ENCODE data around the gene CGB2. TPM values are rescaled to one million over a fixed set of nuclear protein-coding genes. Genes with fewer than 3 reads are reported as not detected.

CGB2 gene
- total and polyA plus RNA-seq, 2 of the 4 experiments (the other 2 are of a cell fraction), result not detected

GRCh38 chr19:48999481-49000325, 32.0 kb upstream of the CGB2 start:
- peak; percentile 67 for DNase-seq
- CTCF ChIA-PET, result interaction anchor here (0.5 to 1.9 kb wide), 8 partner anchors 8 to 98 kb away, joined by 3 to 7 read pairs (median 4); no protein-coding TSS in a partner anchor
- no TSS peak for BruUV-seq (replicated peaks)

More at GRCh38 chr19:48999481-49000325, 32.0 kb upstream of the CGB2 start:
- TF ChIP-seq SMC3 (IDR thresholded peaks at IDR 0.05; ENCODE audit: low read depth, low read length) (peak; percentile 69), FOS (IDR thresholded peaks at IDR 0.05; ENCODE audit: low read depth, low read length) (no peak), CTCF (conservative IDR thresholded peaks at IDR 0.05; ENCODE audit: low read depth, low read length) (peak; percentile 71), RAD21 (IDR thresholded peaks at IDR 0.05; ENCODE audit: low read length) (peak; percentile 77)
- Histone ChIP-seq H2BK15ac (ENCODE audit: low read depth, low read length) (no peak overlapping the region), H3K18ac (ENCODE audit: low read depth, low read length) (no peak overlapping the region), H4K91ac (ENCODE audit: insufficient read depth, low read depth, low read length) (no peak overlapping the region), H3K9me3 (ENCODE audit: control insufficient read depth, insufficient read depth, low read length) (no peaks in the 10 kb centered on the region), H3K9ac (ENCODE audit: low read depth, low read length) (no peak overlapping the region), H3K14ac (replicated peaks; ENCODE audit: low read depth, low read length) (no peak overlapping the region), H3K27me3 (ENCODE audit: control insufficient read depth, insufficient read depth, low read length) (no peaks in the 10 kb centered on the region), H3K4me3 (ENCODE audit: insufficient read depth, low read depth, low read length) (no peak overlapping the region), H3K56ac (ENCODE audit: extremely low read depth, insufficient read depth, low read length) (no peak overlapping the region), H3K4me2 (ENCODE audit: low read depth, low read length) (no peak overlapping the region), H3K4ac (ENCODE audit: low read depth, low read length) (no peak overlapping the region), H2AK9ac (replicated peaks; ENCODE audit: low read depth, low read length, poor library complexity) (peak overlapping the region; percentile 35), H4K8ac (ENCODE audit: low read depth in 2 of 2, low read length in 2 of 2) (no peak overlapping the region), H2BK120ac (ENCODE audit: low read depth, low read length) (no peak overlapping the region), H3K4me1 (ENCODE audit: control insufficient read depth, insufficient read depth, low read length) (peaks cover 2% of the 10 kb centered on the region; the same call in 1 of the 2 replicates), H2BK20ac (ENCODE audit: low read depth, low read length) (no peak overlapping the region), H4K20me1 (ENCODE audit: insufficient read depth, low read length) (peaks cover 19% of the 10 kb centered on the region), H3K36me3 (ENCODE audit: control insufficient read depth, insufficient read depth, low read length) (peaks cover 12% of the 10 kb centered on the region), H3K9me1 (ENCODE audit: insufficient read depth, low read length) (no peaks in the 10 kb centered on the region), H3K27ac (ENCODE audit: insufficient read depth, low read length) (no peak overlapping the region), H3K79me1 (ENCODE audit: low read depth in 1 of 2, low read length in 2 of 2) (peaks cover 3 to 57% of the 10 kb centered on the region in 2 experiments; a peak in 3 of 4 replicates), H2BK5ac (ENCODE audit: low read depth, low read length, poor library complexity, severe bottlenecking) (no peak overlapping the region), H2AK5ac (ENCODE audit: low read depth, low read length) (0 out of 2 replicates have a peak overlapping the region, but pooled peaks have one; percentile 61), H4K5ac (ENCODE audit: low read depth, low read length) (no peak overlapping the region), H2AFZ (replicated peaks; ENCODE audit: low read length, poor library complexity) (peak overlapping the region; percentile 53), H3K23ac (ENCODE audit: low read depth, low read length) (no peak overlapping the region)
- dilution Hi-C loops (cut with HindIII; ENCODE audit: low sequenced_read_pairs, unreplicated experiment) (no loop called here), in situ Hi-C loops (cut with MboI; ENCODE audit: low sequenced_read_pairs) (no loop called here), intact Hi-C loops (cut with micrococcal nuclease) (loop anchor here (10.0 kb wide), 1 partner anchor 205 kb away; no protein-coding TSS in a partner anchor)
- 58% methylated on average over 11 of the region's 16 CpGs; no CpG with 5 or more reads in 1 of the 2 experiments for WGBS, 2 experiments (ENCODE audit: extremely low coverage in 2 of 2, insufficient read length in 1 of 2)
- peak; percentile 96 for ATAC-seq (ENCODE audit: low read depth)
- POLR2A ChIA-PET (ENCODE audit: unreplicated experiment), result no interaction called here

Data from IMR-90 (cell line).